ENCODE results near the gene DPYD.
A peak's percentile ranks its signal among the peaks of the same experiment; 100 is the strongest.

The DPYD gene

GRCh38 chr1:97570691-97571090 lies 350.1 kb downstream of the DPYD start:
- no peaks in the 10 kb centered on the region for H3K9me3 ChIP-seq (ENCODE audit: insufficient read depth, low read depth, low read length)
- no peaks in the 10 kb centered on the region for H3K36me3 ChIP-seq (ENCODE audit: insufficient read depth, low read length)
- no peak overlapping the region for H3K4me3 ChIP-seq (ENCODE audit: low read length)
- H3K4me1 ChIP-seq (ENCODE audit: insufficient read depth, low read length): peaks cover 15% of the 10 kb centered on the region
- H3K27ac ChIP-seq (ENCODE audit: low read depth, low read length): no peak overlapping the region
- H3K9ac ChIP-seq (ENCODE audit: low read depth, low read length): no peak overlapping the region
- WGBS: 100% methylated on average over 2 of the region's 3 CpGs
- no peaks in the 10 kb centered on the region for H3K27me3 ChIP-seq (ENCODE audit: insufficient read depth, low read length)

- WGBS: 51% methylated on average over 4 of the region's 4 CpGs
Observed at GRCh38 chr1:97567000-97567749, 353.7 kb downstream of the DPYD start.

GRCh38 chr1:97565886-97566285 lies 354.9 kb downstream of the DPYD start:
- 52% methylated on average over 3 of the region's 5 CpGs for WGBS
- peaks cover 15% of the 10 kb centered on the region for H3K4me1 ChIP-seq (ENCODE audit: insufficient read depth, low read length)
- H3K9ac ChIP-seq (ENCODE audit: low read depth, low read length): no peak overlapping the region
- H3K27ac ChIP-seq (ENCODE audit: low read depth, low read length): no peak overlapping the region
- no peaks in the 10 kb centered on the region for H3K27me3 ChIP-seq (ENCODE audit: insufficient read depth, low read length)
- H3K4me3 ChIP-seq (ENCODE audit: low read length): no peak overlapping the region
- no peaks in the 10 kb centered on the region for H3K9me3 ChIP-seq (ENCODE audit: insufficient read depth, low read depth, low read length)
- H3K36me3 ChIP-seq (ENCODE audit: insufficient read depth, low read length): no peaks in the 10 kb centered on the region

More at GRCh38 chr1:97567000-97567749, 353.7 kb downstream of the DPYD start:
- no peaks in the 10 kb centered on the region for H3K27me3 ChIP-seq (ENCODE audit: insufficient read depth, low read length)
- H3K9me3 ChIP-seq (ENCODE audit: insufficient read depth, low read depth, low read length): no peaks in the 10 kb centered on the region
- peak overlapping the region; percentile 14; the same call in 1 of the 2 replicates for H3K27ac ChIP-seq (ENCODE audit: low read depth, low read length)
- no peaks in the 10 kb centered on the region for H3K36me3 ChIP-seq (ENCODE audit: insufficient read depth, low read length)
- H3K9ac ChIP-seq (ENCODE audit: low read depth, low read length): no peak overlapping the region
- peaks cover 15% of the 10 kb centered on the region for H3K4me1 ChIP-seq (ENCODE audit: insufficient read depth, low read length)
- no peak overlapping the region for H3K4me3 ChIP-seq (ENCODE audit: low read length)

GRCh38 chr1:97563926-97564325 lies 356.9 kb downstream of the DPYD start:
- H3K9ac ChIP-seq (ENCODE audit: low read depth, low read length): no peak overlapping the region
- no peaks in the 10 kb centered on the region for H3K36me3 ChIP-seq (ENCODE audit: insufficient read depth, low read length)
- 100% methylated on average over 4 of the region's 4 CpGs for WGBS
- H3K27me3 ChIP-seq (ENCODE audit: insufficient read depth, low read length): no peaks in the 10 kb centered on the region
- no peak overlapping the region for H3K27ac ChIP-seq (ENCODE audit: low read depth, low read length)
- peaks cover 15% of the 10 kb centered on the region for H3K4me1 ChIP-seq (ENCODE audit: insufficient read depth, low read length)
- no peak overlapping the region for H3K4me3 ChIP-seq (ENCODE audit: low read length)
- H3K9me3 ChIP-seq (ENCODE audit: insufficient read depth, low read depth, low read length): no peaks in the 10 kb centered on the region

GRCh38 chr1:97562081-97562480 lies 358.8 kb downstream of the DPYD start:
- Histone ChIP-seq H3K4me1 (ENCODE audit: insufficient read depth, low read length) (peaks cover 12% of the 10 kb centered on the region), H3K4me3 (ENCODE audit: low read length) (no peak overlapping the region), H3K27me3 (ENCODE audit: insufficient read depth, low read length) (no peaks in the 10 kb centered on the region), H3K9ac (ENCODE audit: low read depth, low read length) (no peak overlapping the region), H3K36me3 (ENCODE audit: insufficient read depth, low read length) (no peaks in the 10 kb centered on the region), H3K27ac (ENCODE audit: low read depth, low read length) (no peak overlapping the region), H3K9me3 (ENCODE audit: insufficient read depth, low read depth, low read length) (no peaks in the 10 kb centered on the region)

- no peak overlapping the region for H3K27ac ChIP-seq (ENCODE audit: low read depth, low read length)
- no peak overlapping the region for H3K4me3 ChIP-seq (ENCODE audit: low read length)
- no peak overlapping the region for H3K9ac ChIP-seq (ENCODE audit: low read depth, low read length)
- H3K27me3 ChIP-seq (ENCODE audit: insufficient read depth, low read length): no peaks in the 10 kb centered on the region
- no peaks in the 10 kb centered on the region for H3K9me3 ChIP-seq (ENCODE audit: insufficient read depth, low read depth, low read length)
- no peaks in the 10 kb centered on the region for H3K4me1 ChIP-seq (ENCODE audit: insufficient read depth, low read length)
- no peaks in the 10 kb centered on the region for H3K36me3 ChIP-seq (ENCODE audit: insufficient read depth, low read length)
- WGBS: 92% methylated on average over 4 of the region's 4 CpGs
Observed at GRCh38 chr1:97560714-97561113, 360.1 kb downstream of the DPYD start.

- H3K4me3 ChIP-seq (ENCODE audit: low read length): no peak overlapping the region
- H3K27ac ChIP-seq (ENCODE audit: low read depth, low read length): no peak overlapping the region
- H3K4me1 ChIP-seq (ENCODE audit: insufficient read depth, low read length): no peaks in the 10 kb centered on the region
- H3K27me3 ChIP-seq (ENCODE audit: insufficient read depth, low read length): no peaks in the 10 kb centered on the region
- no peaks in the 10 kb centered on the region for H3K36me3 ChIP-seq (ENCODE audit: insufficient read depth, low read length)
- H3K9me3 ChIP-seq (ENCODE audit: insufficient read depth, low read depth, low read length): no peaks in the 10 kb centered on the region
- no peak overlapping the region for H3K9ac ChIP-seq (ENCODE audit: low read depth, low read length)
- 88% methylated on average over 1 of the region's 2 CpGs for WGBS
Observed at GRCh38 chr1:97553971-97554370, 366.9 kb downstream of the DPYD start.

GRCh38 chr1:97551113-97551512 lies 369.7 kb downstream of the DPYD start:
- Histone ChIP-seq H3K9ac (ENCODE audit: low read depth, low read length) (no peak overlapping the region), H3K36me3 (ENCODE audit: insufficient read depth, low read length) (no peaks in the 10 kb centered on the region), H3K27ac (ENCODE audit: low read depth, low read length) (no peak overlapping the region), H3K4me3 (ENCODE audit: low read length) (no peak overlapping the region), H3K27me3 (ENCODE audit: insufficient read depth, low read length) (no peaks in the 10 kb centered on the region), H3K9me3 (ENCODE audit: insufficient read depth, low read depth, low read length) (no peaks in the 10 kb centered on the region), H3K4me1 (ENCODE audit: insufficient read depth, low read length) (no peaks in the 10 kb centered on the region)
- no CpG with 5 or more reads among the region's 1 CpG for WGBS

GRCh38 chr1:97545446-97545845 lies 375.4 kb downstream of the DPYD start:
- H3K36me3 ChIP-seq (ENCODE audit: insufficient read depth, low read length): no peaks in the 10 kb centered on the region
- WGBS: 77% methylated on average over 4 of the region's 4 CpGs

GRCh38 chr1:97540346-97540888 lies 380.4 kb downstream of the DPYD start:
- Histone ChIP-seq H3K9me3 (ENCODE audit: insufficient read depth, low read depth, low read length) (no peaks in the 10 kb centered on the region), H3K4me1 (ENCODE audit: insufficient read depth, low read length) (peaks cover 5% of the 10 kb centered on the region; the same call in 1 of the 2 replicates), H3K36me3 (ENCODE audit: insufficient read depth, low read length) (no peaks in the 10 kb centered on the region), H3K4me3 (ENCODE audit: low read length) (no peak overlapping the region), H3K27me3 (ENCODE audit: insufficient read depth, low read length) (no peaks in the 10 kb centered on the region), H3K9ac (ENCODE audit: low read depth, low read length) (no peak overlapping the region), H3K27ac (ENCODE audit: low read depth, low read length) (no peak overlapping the region)
- WGBS: over 99% methylated on average over 4 of the region's 6 CpGs

More at GRCh38 chr1:97545446-97545845, 375.4 kb downstream of the DPYD start:
- no peak overlapping the region for H3K27ac ChIP-seq (ENCODE audit: low read depth, low read length)
- H3K9ac ChIP-seq (ENCODE audit: low read depth, low read length): no peak overlapping the region
- peaks cover 5% of the 10 kb centered on the region; the same call in 1 of the 2 replicates for H3K4me1 ChIP-seq (ENCODE audit: insufficient read depth, low read length)
- no peaks in the 10 kb centered on the region for H3K27me3 ChIP-seq (ENCODE audit: insufficient read depth, low read length)
- H3K4me3 ChIP-seq (ENCODE audit: low read length): no peak overlapping the region
- no peaks in the 10 kb centered on the region for H3K9me3 ChIP-seq (ENCODE audit: insufficient read depth, low read depth, low read length)

- no peaks in the 10 kb centered on the region for H3K9me3 ChIP-seq (ENCODE audit: insufficient read depth, low read depth, low read length)
- 93% methylated on average over 2 of the region's 2 CpGs for WGBS
- no peak overlapping the region for H3K9ac ChIP-seq (ENCODE audit: low read depth, low read length)
- H3K4me1 ChIP-seq (ENCODE audit: insufficient read depth, low read length): peaks cover 5% of the 10 kb centered on the region; the same call in 1 of the 2 replicates
- H3K4me3 ChIP-seq (ENCODE audit: low read length): no peak overlapping the region
- H3K27ac ChIP-seq (ENCODE audit: low read depth, low read length): no peak overlapping the region
- no peaks in the 10 kb centered on the region for H3K36me3 ChIP-seq (ENCODE audit: insufficient read depth, low read length)
- H3K27me3 ChIP-seq (ENCODE audit: insufficient read depth, low read length): no peaks in the 10 kb centered on the region
Observed at GRCh38 chr1:97538113-97538512, 382.7 kb downstream of the DPYD start.
